OCI-LY1 (cell line): ENCODE results near the gene ICA1.

Source experiments
- CTCF ChIP-seq: fragments of 200-600 bp; sonication (generic), shearing (Covaris generic); IDR thresholded peaks from 2 replicates; pipeline ENCODE4 v1.5.1; 2017; ENCODE audit warnings: mild to moderate bottlenecking, antibody characterized with exemption, low read length, moderate library complexity, mixed read lengths
- EZH2 ChIP-seq: fragments of 200-600 bp; sonication (generic), shearing (Covaris generic); IDR thresholded peaks from 2 replicates; pipeline ENCODE4 v1.8.0; 2017; ENCODE audit warnings: borderline replicate concordance, mixed run types, mild to moderate bottlenecking, antibody characterized with exemption, low read length, moderate library complexity, mixed read lengths

DNA sequence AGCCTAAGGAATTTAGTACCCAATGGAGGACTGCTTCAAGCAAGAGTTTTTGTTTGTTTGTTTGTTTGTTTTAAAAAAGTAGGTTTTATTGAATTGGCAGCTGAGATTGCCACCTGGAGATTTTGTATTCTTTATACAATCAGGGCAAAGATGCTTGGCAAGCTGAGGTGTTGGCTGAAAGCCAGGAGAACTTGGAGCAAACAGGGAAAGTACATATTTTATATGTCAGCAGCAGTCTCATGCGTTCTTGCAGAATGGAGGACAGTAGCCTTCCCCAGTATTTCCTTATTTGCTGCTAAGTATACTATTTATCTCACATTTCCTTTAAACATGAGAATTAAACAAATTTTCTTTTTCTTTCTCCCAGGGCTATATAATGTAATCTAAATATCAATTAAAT lies 22.6 kb upstream of the ICA1 start:
- TF ChIP-seq EZH2: no peak
- TF ChIP-seq CTCF: no peak
